HG02885 (cell line): ENCODE data around the gene LRRFIP1.

Experiments
- ATAC-seq: cut with Tn5 transposase; IDR thresholded peaks from one replicate; pipeline ENCODE4 v1.9.1; 2021; ENCODE audit warnings: mild to moderate bottlenecking; ENCODE audit not compliant: unreplicated experiment, poor library complexity

Gene LRRFIP1

DNA sequence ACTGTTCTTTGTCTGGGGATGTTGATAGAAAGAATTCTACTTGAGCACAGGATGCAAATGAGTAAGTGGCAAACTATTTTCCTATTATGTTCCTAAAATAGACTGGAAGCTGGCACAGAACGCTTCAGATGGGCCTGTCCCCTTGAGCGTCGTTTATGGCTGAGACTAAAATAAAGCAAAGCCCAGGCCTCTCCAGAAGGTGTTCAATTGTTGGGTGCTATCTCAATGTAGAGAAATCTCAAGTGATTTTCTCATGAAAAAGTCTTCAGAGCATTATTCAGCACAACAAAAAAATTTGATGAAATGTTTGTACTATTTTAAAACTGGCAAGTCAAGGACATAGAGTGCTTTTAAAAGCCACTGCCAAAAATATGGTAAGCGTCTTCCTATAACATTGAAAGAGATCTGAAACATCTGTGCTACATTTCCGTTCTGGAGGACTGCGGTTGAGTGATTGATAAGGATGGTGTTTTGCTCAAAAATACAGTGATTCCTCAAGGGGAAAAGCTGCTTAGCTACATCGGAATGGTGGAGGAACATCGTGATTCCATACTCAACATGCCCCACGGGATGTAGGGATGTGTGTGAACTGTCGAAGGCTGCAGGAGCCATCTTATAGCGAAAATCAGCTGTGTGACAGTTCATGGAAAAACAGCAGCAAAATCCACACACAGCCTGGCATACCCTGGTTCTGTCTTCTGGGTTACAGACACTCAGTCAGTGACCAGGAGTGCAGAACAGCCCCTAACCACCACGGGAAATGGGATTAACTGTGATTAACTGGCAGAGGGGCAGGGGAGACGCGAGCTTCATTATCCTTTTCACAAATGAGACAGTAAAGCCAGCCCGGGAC lies 10.4 kb upstream of the LRRFIP1 start:
- no peak for ATAC-seq

GRCh38 chr2:237617587-237617982 lies 9.8 kb upstream of the LRRFIP1 start:
- ATAC-seq = no peak

DNA sequence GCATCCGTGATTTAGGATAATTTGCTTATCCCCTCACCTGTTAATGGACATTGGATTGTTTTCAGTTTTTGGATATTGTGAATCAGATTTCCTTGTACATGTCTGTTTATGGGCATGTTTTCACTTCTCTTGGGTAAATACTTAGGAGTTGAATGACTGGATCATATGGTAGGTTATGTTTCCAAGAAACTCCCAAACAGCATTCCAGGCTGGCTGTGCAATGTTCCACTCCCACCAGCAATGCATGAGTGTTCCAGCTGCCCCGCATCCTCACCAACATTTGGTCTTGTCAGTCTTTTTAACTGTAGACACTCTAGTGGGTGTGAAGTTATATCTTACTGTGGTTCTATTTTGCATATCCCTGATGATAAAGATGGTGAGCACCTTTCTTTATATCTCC lies 8.9 kb upstream of the LRRFIP1 start:
- no peak for ATAC-seq

- no peak for ATAC-seq
These were observed 3.7 kb upstream of the LRRFIP1 start for GRCh38 chr2:237623428-237624403.

GRCh38 chr2:237624565-237624964 lies 2.8 kb upstream of the LRRFIP1 start:
- ATAC-seq = no peak

DNA sequence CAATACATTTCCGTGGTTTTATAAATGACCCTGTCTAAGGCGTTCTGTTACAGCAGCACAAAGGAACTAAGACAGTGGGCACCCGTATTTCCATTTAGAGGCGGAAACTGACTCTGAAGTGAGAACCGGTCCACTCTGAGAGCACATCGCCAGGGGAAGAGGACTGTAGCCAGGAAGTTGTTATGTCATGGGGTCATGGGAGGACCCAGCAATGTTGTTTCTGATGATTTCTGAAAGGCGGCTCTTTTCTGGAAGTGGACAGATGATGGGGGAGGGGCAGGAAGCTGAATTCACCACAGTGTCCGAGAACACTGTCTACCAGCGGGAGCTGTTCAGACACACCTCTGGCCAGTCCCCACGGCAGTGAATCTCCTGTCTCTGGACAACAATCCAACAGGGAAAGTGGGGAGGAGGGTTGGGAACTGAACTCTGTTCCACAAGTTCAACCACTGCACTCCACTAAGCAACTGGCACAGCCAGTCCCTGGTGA lies 2.1 kb upstream of the LRRFIP1 start:
- no peak for ATAC-seq

DNA sequence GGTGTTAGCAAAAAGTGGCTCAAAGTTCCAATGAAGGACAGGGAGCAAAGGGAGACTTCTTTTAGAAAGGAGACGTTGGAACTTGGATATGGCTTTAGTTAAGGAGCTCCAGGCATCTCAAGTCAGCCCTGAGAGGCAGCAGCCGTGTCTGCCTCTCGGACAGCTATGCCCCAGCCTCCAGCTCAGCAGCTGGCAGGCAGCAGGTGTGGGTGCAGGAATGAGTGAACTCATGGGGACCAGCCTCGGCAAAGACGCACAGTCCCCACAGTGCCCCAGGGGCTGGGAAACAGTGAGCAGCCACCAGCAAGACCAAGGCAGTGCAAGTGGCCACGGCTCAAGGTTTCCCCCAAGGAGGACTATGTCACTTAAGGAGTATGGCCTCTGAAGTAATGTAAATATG lies 1.6 kb upstream of the LRRFIP1 start:
- no peak for ATAC-seq

DNA sequence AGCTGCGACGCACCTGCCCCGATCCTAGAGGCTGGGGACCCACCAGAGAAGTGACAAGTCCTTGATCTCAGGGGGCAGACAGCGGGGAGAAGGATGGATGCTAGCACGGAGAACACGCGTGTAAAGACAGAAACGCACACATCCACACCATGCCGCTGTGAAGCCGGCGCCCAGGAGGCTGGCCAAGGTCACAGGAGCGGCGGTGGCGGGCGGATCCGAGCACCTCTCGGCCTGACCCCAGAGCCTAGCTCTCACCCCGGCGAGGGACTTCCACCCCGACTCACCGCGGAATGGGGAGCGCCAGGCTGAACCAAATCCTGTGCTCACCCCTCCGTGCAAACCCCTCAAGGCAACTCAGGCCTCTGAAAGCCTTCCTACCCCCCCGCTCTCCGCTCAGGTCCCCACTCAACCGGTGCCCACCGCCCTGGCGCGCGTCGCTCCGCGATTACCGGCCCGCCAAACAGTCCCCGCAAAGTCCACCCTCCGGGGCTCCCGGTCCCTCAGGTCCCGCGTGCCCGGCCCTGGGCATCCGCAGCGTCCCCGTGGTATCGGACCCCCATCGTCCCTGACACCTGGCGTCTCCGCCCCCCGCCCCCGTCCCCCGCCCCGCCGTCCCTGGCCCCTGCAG lies 460 bp upstream of the LRRFIP1 start:
- no peak for ATAC-seq

GRCh38 chr2:237628247-237629187 lies 1.1 kb downstream of the LRRFIP1 start:
- no peak for ATAC-seq

- no peak for ATAC-seq
These were observed 1.8 kb downstream of the LRRFIP1 start for GRCh38 chr2:237629188-237629534.

GRCh38 chr2:237629739-237630138 lies 2.4 kb downstream of the LRRFIP1 start:
- ATAC-seq = no peak

GRCh38 chr2:237630216-237631000 lies 3.0 kb downstream of the LRRFIP1 start:
- ATAC-seq = no peak

- no peak for ATAC-seq
These were observed 3.8 kb downstream of the LRRFIP1 start for GRCh38 chr2:237631007-237631785.

DNA sequence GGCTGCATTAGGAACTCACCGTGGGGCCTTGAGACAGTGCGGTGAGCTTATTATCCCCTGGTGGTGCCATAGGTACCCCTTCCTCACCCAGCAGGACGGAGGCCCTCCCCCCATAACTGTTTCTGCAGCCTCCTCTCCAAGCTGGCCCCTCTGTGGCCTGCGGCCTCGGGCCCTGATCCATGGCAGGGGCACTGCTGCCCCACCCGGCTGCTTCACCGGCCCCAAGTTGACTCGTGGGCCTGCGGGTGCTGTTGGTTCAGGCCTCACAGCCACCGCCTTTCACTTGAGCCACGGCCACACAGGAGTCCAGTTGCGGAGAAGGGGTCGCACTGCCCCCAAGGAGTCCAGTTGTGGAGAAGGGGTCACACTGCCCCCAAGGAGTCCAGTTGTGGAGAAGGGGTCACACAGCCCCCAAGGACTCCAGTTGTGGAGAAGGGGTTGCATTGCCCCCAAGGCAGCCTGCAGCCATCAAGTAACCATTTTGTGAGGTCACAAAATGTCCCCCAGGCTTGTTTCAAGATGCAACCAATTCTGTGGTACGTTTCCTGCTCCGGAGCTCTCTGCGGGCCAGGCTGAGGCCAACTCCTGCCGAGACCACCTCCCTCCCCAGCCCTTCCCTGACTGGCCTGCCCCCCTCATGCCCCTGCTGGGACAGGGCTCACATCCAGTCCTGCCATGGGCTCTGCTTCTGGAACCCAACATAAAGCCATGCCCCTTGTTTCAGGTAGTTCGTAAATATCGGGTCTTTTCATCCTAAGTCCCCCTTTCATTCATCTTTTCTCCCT lies 4.6 kb downstream of the LRRFIP1 start:
- ATAC-seq = no peak

GRCh38 chr2:237633061-237633561 lies 5.7 kb downstream of the LRRFIP1 start:
- ATAC-seq = no peak

DNA sequence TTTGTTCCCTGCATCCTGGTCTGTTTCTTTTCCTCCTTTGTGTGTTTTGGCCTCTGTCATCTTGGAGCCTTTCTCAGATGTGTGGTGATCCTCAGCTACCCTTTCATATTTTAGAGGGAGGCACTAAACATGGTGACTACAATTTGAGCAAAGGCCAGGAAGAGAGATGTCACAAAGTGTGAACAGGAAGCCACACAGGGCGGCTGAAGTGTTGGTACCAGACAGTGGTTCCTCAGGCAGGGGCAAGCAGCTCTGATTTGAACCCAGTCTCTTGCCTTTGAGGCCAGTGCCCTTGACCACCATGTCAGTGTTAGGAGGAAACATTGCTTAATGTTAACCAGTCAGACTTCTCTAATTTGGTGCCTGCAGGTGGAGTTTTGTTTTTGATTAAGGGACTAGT lies 9.2 kb downstream of the LRRFIP1 start:
- no peak for ATAC-seq
